SK-N-SH treated with all-trans-retinoic acid at 6 μM for 48 hours (cell line): Measurements from ENCODE around the gene DOCK4.

Experiments used
- ARNTL ChIP-seq: fragments of 450-650 bp; formaldehyde crosslinking; IDR thresholded peaks from 2 replicates; pipeline ENCODE4 v1.5.0; 2020; ENCODE audit warnings: low read depth, mild to moderate bottlenecking, moderate library complexity, borderline replicate concordance
- SNAI2 ChIP-seq: fragments of 250-450 bp; sonication (Bioruptor Pico); IDR thresholded peaks from 2 replicates; pipeline ENCODE4 v1.5.0; 2020; ENCODE audit warnings: mild to moderate bottlenecking, moderate library complexity
- TSHZ2 ChIP-seq: fragments of 250-450 bp; sonication (Bioruptor Pico); IDR thresholded peaks from 2 replicates; pipeline ENCODE4 v1.5.0; 2020; ENCODE audit warnings: mild to moderate bottlenecking, moderate library complexity

- no peak for TF ChIP-seq TSHZ2 (CRISPR knock-in tag)
- TF ChIP-seq SNAI2 (CRISPR knock-in tag): no peak
- TF ChIP-seq ARNTL (CRISPR knock-in tag): no peak
These were observed 378.2 kb downstream of the DOCK4 start for GRCh38 chr7:111827863-111828504.
